SK-N-MC (cell line): ENCODE results near the gene SLC37A1.

Source experiments
- EZH2 ChIP-seq: fragments of 200-600 bp; sonication (generic); IDR thresholded peaks from one replicate; pipeline ENCODE4 v1.6.1; 2017; ENCODE audit warnings: antibody characterized with exemption
- POLR2AphosphoS5 ChIP-seq: IDR thresholded peaks from 2 replicates; pipeline ENCODE4 v1.6.1; 2012; ENCODE audit warnings: mild to moderate bottlenecking, low read depth, low read length, borderline replicate concordance

- TF ChIP-seq POLR2AphosphoS5, result no peak
- TF ChIP-seq EZH2, result no peak
Measured at GRCh38 chr21:42555756-42556438, 42.2 kb downstream of the SLC37A1 start.
